ENCODE measurements around the gene CACNA2D2. TPM values are rescaled to one million over a fixed set of nuclear protein-coding genes. Genes with fewer than 3 reads are reported as not detected.

Gene CACNA2D2
- total and polyA plus RNA-seq, 2 of the 13 experiments (the other 11 are each of a cell fraction or from before 2014, with no cell fraction given), result not detected

DNA sequence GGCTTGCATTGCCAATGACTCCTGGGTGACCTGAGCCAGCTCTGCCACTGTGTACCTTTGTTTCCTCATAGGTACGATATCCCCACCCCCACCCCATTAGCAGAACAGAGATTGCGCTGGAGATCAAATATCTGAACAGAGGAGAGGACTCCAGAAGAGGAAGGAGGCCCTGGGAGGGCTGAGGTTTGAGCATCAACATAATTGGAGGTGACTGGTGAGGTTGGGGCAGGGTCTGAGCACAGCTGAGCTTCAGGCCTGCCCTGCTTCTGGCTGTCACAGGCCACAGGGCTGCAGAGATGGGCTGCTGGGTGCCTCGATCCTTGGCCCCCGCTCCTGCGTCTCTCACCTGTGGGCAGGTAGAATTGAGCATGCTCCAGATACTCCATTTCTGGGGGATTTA, 21.3 kb upstream of the CACNA2D2 start:
- 39% methylated on average over 3 of the region's 5 CpGs for WGBS (ENCODE audit: low lambda C conversion rate)
- POLR2A ChIA-PET, result no interaction called here
- Histone ChIP-seq H3K9me3 (ENCODE audit: low read length) (no peaks in the 10 kb centered on the region), H3K9ac (ENCODE audit: insufficient read depth, low read depth, low read length) (no peak overlapping the region), H3K36me3 (replicated peaks in 1 of 2; ENCODE audit: control insufficient read depth in 1 of 2, insufficient read depth in 2 of 2, low read length in 2 of 2) (no peaks in the 10 kb centered on the region), H4K20me1 (ENCODE audit: insufficient read depth, low read length) (no peaks in the 10 kb centered on the region), H3K4me1 (ENCODE audit: insufficient read depth, low read length) (no peaks in the 10 kb centered on the region), H2AFZ (ENCODE audit: low read length) (no peak overlapping the region), H3K4me3 (replicated peaks in 1 of 3; ENCODE audit: insufficient read depth in 1 of 3, low read depth in 2 of 3, low read length in 3 of 3) (no peak overlapping the region), H3K4me2 (ENCODE audit: low read depth, low read length) (no peak overlapping the region), H3K79me2 (ENCODE audit: insufficient read depth, low read length) (no peaks in the 10 kb centered on the region), H3K27me3 (ENCODE audit: control insufficient read depth in 1 of 2, insufficient read depth in 2 of 2, low read length in 2 of 2) (peaks cover 3 to 19% of the 10 kb centered on the region in 2 experiments; a peak in 4 of 5 replicates), H3K27ac (ENCODE audit: extremely low read length, insufficient read depth, low read length) (no peak overlapping the region)
- BruUV-seq (replicated peaks), result no TSS peak
- TF ChIP-seq ZNF672 (CRISPR knock-in tag; IDR thresholded peaks at IDR 0.05) (no peak), CENPX (CRISPR knock-in tag; IDR thresholded peaks at IDR 0.05) (no peak), ZNF329 (CRISPR knock-in tag; IDR thresholded peaks at IDR 0.05; ENCODE audit: low read depth) (no peak), DPF2 (CRISPR knock-in tag; IDR thresholded peaks at IDR 0.05; ENCODE audit: borderline replicate concordance, low read depth) (no peak)
- TF ChIP-seq, protein P1, sequence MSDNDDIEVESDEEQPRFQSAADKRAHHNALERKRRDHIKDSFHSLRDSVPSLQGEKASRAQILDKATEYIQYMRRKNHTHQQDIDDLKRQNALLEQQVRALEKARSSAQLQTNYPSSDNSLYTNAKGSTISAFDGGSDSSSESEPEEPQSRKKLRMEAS (IDR thresholded peaks at IDR 0.05), result no peak
- TF ChIP-seq, protein P2, sequence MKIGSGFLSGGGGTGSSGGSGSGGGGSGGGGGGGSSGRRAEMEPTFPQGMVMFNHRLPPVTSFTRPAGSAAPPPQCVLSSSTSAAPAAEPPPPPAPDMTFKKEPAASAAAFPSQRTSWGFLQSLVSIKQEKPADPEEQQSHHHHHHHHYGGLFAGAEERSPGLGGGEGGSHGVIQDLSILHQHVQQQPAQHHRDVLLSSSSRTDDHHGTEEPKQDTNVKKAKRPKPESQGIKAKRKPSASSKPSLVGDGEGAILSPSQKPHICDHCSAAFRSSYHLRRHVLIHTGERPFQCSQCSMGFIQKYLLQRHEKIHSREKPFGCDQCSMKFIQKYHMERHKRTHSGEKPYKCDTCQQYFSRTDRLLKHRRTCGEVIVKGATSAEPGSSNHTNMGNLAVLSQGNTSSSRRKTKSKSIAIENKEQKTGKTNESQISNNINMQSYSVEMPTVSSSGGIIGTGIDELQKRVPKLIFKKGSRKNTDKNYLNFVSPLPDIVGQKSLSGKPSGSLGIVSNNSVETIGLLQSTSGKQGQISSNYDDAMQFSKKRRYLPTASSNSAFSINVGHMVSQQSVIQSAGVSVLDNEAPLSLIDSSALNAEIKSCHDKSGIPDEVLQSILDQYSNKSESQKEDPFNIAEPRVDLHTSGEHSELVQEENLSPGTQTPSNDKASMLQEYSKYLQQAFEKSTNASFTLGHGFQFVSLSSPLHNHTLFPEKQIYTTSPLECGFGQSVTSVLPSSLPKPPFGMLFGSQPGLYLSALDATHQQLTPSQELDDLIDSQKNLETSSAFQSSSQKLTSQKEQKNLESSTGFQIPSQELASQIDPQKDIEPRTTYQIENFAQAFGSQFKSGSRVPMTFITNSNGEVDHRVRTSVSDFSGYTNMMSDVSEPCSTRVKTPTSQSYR (CRISPR knock-in tag; IDR thresholded peaks at IDR 0.05; ENCODE audit: borderline replicate concordance), result no peak
- no peak for DNase-seq (ENCODE audit: low spot score)
- intact Hi-C loops (cut with micrococcal nuclease; ENCODE audit: unreplicated experiment) (no loop called here), in situ Hi-C loops (cut with HindIII; ENCODE audit: extremely low pct_ligation_motif_present, low pct_unique_long_range_greater_than_20kb) (no loop called here)
- FAIRE-seq, result no peak
- CTCF ChIA-PET (ENCODE audit: low intra/inter-chr PET ratio, low total read pairs), result no interaction called here
- ATAC-seq, result no peak

All from HepG2 (cell line).